Activated T-helper 9 cell treated with anti-CD3 and anti-CD28 coated beads, Interleukin-2, amount 50 U/mL, for 16 hours (primary cell): Measurements from ENCODE around the gene NIT2.
"Not testable (repeated sequence)": the region's sequence is repeated elsewhere in the genome, so short reads cannot be mapped to it uniquely, and the experiment has no call there.

Experiments used
- DNase-seq: peaks from one replicate; pipeline ENCODE4 v3.0.0-alpha.2; 2020; ENCODE audit warnings: low read depth

The NIT2 gene

GRCh38 chr3:100338911-100339310 is 4.4 kb downstream of the NIT2 start:
- DNase-seq: no peak

GRCh38 chr3:100339786-100340185 is 5.2 kb downstream of the NIT2 start:
- no peak for DNase-seq

DNA sequence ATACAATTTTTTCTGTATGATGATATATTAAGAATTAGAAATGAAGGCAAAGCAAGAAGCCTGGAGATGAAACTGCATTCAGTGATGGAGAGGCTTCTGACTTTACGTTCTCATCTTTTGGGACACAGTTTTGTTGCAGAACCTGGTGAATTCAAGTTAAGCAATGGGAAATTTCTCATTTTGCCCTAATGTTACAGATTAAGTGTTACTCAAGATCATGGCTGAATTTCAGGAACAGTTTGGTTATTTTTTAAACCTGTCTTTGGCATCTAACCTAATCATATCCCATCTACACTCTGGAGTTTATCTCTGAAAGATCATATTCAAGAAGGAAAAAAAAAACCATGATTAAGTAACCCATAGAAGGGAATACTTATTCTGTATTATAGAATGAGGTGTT is 6.0 kb downstream of the NIT2 start:
- no peak for DNase-seq

- no peak for DNase-seq
These were observed 14.2 kb downstream of the NIT2 start for GRCh38 chr3:100348727-100349126.

DNA sequence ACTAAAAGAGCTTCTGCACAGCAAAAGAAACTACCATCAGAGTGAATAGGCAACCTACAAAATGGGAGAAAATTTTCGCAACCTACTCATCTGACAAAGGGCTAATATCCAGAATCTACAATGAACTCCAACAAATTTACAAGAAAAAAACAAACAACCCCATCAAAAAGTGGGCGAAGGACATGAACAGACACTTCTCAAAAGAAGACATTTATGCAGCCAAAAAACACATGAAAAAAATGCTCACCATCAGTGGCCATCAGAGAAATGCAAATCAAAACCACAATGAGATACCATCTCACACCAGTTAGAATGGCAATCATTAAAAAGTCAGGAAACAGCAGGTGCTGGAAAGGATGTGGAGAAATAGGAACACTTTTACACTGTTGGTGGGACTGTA is 17.2 kb downstream of the NIT2 start:
- not testable (repeated sequence) for DNase-seq

GRCh38 chr3:100352296-100353231 is 18.0 kb downstream of the NIT2 start:
- DNase-seq: no peak

GRCh38 chr3:100354850-100355249 is 20.3 kb downstream of the NIT2 start:
- no peak for DNase-seq

DNA sequence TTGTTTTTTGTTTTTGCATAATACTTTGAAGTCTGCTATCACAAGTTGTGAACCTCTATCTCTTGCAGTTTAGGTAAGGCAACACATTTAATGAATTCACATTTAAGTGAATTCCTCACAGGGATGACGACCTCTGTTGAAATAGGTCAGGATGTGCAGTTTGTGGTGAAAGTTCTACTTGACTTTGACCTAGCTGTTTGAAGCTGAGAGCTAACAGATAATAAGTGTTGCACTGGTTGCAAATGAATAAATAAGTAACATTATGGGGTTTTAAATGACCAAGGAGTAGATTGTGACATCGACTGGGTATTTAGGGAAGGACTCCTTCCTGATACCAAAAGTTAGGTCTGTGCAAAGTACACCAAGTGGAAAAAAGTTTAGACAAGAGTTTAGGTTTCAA is 23.9 kb downstream of the NIT2 start:
- DNase-seq: no peak

DNA sequence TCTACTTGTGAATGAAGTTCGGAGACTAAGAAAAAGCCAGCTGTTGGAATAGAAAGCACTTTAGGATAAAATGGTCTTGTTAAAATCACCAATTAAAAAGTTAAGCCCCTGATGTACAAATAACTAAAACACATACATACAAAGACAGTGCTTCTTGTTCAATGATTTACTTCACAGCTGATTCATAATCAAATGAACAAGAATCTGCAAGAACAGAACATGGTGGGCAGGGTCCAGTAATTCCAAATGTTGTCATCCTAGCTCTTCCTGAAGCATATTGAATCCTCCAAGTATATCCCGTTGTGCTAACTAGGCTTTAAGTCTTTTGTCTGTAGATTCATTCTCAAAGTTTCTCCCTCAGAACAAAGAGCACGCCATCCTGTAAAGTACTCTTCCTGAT is 24.5 kb downstream of the NIT2 start:
- no peak for DNase-seq

DNA sequence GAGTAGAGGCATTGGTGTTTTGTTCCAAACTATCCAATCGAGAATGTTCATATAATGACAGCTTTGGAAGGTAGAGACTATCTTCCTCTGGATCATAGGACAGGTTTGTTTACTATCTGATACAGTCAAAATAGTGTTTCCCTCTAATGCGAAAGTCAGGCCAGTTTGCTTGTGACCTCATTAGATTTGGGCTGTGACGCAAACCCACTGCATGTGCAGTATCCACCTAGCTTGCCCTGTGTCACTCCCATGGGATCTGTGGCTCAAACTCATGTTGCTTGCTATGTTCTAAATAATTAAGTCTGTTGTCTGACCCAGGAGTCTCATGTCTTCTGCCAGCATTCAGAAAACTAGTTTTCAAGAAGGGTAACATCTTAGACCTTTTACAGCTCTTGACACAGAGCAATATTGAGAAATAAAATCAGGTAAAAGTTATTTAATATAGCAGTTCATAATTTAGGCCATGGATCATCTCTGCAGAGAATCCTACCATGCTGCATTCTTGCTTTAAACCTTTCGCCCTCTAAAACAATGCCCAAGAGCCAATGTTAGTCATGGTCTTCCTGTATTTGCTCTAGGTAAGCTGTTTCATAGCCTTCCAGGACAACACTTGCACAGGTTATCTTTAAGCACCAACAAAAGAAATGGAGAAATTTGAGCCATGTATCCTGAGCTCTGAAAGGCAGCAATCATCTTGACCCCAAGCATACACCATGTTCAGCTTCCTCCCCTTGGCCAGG is 26.4 kb downstream of the NIT2 start:
- DNase-seq: no peak

GRCh38 chr3:100361897-100362296 is 27.3 kb downstream of the NIT2 start:
- no peak for DNase-seq

- no peak for DNase-seq
These were observed 29.9 kb downstream of the NIT2 start for GRCh38 chr3:100364421-100364820.

GRCh38 chr3:100366424-100366823 is 31.9 kb downstream of the NIT2 start:
- DNase-seq: no peak

- DNase-seq: no peak
These were observed 33.9 kb downstream of the NIT2 start for GRCh38 chr3:100368441-100368840.

DNA sequence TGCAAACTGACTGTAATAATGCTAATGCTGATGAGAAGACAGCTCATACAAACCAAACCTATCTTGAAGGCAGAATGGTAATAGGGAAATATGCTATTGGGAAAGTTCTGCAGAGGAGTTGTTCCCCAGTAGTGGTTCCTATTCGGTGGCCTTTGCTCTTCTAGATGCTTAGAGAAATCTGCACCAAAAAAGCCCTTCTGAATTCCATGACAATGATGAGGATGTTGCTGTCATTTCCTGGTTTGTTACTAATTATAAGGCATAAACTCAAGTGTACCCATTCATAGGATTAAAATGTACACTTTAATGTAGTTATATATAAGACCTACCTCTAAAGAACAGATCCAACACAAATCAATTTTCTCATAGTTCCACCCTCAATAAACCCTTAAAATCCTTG is 36.2 kb downstream of the NIT2 start:
- no peak for DNase-seq

GRCh38 chr3:100374521-100374920 is 40.0 kb downstream of the NIT2 start:
- DNase-seq: no peak

GRCh38 chr3:100376301-100376700 is 41.7 kb downstream of the NIT2 start:
- DNase-seq: no peak

GRCh38 chr3:100384733-100385525 is 50.4 kb downstream of the NIT2 start:
- no peak for DNase-seq

GRCh38 chr3:100386437-100387074 is 52.0 kb downstream of the NIT2 start:
- DNase-seq: no peak

- DNase-seq: no peak
These were observed 54.5 kb downstream of the NIT2 start for GRCh38 chr3:100389025-100389424.

DNA sequence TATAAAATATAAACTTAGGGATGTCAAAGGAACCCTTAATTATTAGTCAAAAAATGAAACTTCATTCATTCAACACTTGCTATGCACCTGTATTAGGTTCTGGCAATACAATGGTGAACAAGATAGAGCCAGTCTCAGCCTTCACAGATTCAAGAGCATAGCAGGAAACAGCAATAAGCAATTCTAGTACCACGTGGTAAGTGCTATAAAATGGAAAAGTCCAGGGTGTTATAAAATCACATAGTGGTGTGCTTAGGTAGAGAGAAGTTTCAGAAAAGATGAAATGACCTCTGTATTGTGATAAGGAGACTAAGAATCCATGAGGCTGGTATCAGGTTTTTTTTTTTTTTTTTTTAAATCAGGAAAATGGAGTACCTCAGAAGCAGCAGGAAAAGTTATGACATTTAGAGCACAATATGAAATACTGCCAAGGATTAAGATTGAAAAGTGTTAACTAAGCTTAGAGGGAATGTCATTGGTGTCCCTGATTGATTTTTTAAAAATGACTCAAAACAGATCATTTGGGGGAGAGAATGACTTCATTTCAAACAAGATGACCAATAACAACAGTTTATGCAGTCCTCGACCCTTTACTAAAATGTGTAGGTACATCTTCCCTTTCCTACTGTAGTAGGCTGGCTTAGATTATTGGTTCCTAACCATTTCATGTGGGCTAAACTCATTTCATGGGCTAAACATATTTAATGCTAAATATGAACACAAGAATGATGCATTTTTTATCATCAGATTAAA is 61.3 kb downstream of the NIT2 start:
- DNase-seq: no peak
